22Rv1 (cell line): ENCODE data around the gene STOM.

ENCODE experiments used
- ZFX ChIP-seq: fragments of 450-650 bp; IDR thresholded peaks from 2 replicates; pipeline ENCODE4 v1.6.1; 2017; ENCODE audit warnings: antibody characterized with exemption, borderline replicate concordance
- TF ChIP-seq, protein P1 (sequence below): fragments of 450-650 bp; IDR thresholded peaks from 2 replicates; pipeline ENCODE4 v1.5.1; 2017; ENCODE audit warnings: mild to moderate bottlenecking

DNA sequence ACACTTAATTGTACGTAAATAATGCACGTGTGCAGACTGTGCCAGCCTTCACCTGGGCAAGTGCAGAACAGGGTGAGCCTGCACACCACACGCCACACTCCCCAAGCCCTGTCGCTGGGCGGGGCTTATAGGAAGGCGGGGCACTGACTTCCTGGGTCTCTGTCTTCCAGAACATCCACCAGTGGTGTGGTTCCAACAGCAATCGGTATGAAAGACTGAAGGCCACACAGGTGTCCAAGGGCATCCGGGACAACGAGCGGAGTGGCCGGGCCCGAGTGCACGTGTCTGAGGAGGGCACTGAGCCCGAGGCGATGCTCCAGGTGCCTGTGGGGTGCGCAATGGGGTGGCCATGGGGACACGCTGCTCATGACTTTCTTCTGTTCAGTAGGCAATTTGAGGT lies 57.9 kb downstream of the STOM start:
- TF ChIP-seq, protein P1, sequence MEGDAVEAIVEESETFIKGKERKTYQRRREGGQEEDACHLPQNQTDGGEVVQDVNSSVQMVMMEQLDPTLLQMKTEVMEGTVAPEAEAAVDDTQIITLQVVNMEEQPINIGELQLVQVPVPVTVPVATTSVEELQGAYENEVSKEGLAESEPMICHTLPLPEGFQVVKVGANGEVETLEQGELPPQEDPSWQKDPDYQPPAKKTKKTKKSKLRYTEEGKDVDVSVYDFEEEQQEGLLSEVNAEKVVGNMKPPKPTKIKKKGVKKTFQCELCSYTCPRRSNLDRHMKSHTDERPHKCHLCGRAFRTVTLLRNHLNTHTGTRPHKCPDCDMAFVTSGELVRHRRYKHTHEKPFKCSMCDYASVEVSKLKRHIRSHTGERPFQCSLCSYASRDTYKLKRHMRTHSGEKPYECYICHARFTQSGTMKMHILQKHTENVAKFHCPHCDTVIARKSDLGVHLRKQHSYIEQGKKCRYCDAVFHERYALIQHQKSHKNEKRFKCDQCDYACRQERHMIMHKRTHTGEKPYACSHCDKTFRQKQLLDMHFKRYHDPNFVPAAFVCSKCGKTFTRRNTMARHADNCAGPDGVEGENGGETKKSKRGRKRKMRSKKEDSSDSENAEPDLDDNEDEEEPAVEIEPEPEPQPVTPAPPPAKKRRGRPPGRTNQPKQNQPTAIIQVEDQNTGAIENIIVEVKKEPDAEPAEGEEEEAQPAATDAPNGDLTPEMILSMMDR: no peak
- no peak for TF ChIP-seq ZFX
